ENCODE results near the gene NCAM1.

DNA sequence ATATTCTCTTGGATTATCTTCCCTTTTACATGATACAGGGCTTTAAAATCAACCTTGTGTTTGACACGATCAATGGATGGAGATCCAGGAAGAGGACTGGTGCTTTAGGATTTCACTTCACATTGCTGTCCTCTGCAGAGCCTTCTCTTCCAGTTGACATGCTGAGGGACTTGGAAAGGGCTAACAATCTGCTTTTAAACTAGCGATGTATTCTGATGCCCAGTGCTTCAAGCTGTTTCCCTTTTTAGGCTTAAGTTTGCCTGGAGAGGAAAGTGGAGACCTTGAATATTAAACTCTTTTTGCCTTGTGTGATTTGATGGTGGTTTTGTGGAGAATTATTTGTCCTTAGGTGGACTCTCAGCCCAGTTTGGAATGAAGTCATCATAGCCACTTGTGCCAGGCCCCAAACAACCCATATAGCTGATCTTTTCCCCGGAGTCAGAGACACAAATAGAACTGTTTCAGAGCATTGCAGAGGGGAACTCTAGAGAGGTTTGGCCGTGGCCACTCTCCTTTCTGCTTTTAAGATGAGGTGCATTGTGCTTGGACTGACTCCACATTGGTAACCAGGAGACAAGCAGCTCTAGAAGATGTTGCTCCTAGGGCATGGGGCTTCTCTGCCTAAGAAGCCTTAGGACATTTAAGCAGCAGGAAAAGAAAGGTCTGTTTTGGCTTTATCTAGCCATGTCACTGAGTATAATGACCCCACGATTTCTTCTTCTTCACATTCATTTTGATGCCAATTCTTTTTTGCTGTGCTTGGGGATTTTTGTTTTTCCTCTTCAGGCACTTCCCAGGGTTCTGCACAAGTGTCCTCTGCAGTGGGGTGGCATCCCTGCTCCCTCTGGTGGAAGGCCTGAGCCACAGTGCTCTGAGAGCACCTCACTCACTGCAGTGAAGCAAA, 152.8 kb downstream of the NCAM1 start:
- no peak for TF ChIP-seq GABPA (IDR thresholded peaks at IDR 0.05; ENCODE audit: low read depth)
- TF ChIP-seq, protein P1, sequence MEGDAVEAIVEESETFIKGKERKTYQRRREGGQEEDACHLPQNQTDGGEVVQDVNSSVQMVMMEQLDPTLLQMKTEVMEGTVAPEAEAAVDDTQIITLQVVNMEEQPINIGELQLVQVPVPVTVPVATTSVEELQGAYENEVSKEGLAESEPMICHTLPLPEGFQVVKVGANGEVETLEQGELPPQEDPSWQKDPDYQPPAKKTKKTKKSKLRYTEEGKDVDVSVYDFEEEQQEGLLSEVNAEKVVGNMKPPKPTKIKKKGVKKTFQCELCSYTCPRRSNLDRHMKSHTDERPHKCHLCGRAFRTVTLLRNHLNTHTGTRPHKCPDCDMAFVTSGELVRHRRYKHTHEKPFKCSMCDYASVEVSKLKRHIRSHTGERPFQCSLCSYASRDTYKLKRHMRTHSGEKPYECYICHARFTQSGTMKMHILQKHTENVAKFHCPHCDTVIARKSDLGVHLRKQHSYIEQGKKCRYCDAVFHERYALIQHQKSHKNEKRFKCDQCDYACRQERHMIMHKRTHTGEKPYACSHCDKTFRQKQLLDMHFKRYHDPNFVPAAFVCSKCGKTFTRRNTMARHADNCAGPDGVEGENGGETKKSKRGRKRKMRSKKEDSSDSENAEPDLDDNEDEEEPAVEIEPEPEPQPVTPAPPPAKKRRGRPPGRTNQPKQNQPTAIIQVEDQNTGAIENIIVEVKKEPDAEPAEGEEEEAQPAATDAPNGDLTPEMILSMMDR (IDR thresholded peaks at IDR 0.05; ENCODE audit: insufficient read depth, low read length), result peak; percentile 54

All from HL-60 (cell line).